Uterus (tissue), 2 donors: ENCODE results near the gene SLC38A5.

Experiments
- POLR2A ChIP-seq, 2 donors: fragments of 450-650 bp; IDR thresholded peaks; one replicate each; pipeline ENCODE4 v1.6.1; 2016; ENCODE audit warnings: antibody characterized with exemption in 2 of 2, mild to moderate bottlenecking in 1 of 2, moderate library complexity in 1 of 2
- TF ChIP-seq, protein P1 (sequence below), 4 experiments: fragments of 200-600 bp in 2 of 4; fragments of 450-650 bp in 2 of 4; sonication (generic) in 2 of 4; IDR thresholded peaks; one replicate each; pipeline ENCODE4 v1.5.1; 2016 to 2019; ENCODE audit warnings: antibody characterized with exemption in 4 of 4, mild to moderate bottlenecking in 2 of 4, moderate library complexity in 1 of 4

DNA sequence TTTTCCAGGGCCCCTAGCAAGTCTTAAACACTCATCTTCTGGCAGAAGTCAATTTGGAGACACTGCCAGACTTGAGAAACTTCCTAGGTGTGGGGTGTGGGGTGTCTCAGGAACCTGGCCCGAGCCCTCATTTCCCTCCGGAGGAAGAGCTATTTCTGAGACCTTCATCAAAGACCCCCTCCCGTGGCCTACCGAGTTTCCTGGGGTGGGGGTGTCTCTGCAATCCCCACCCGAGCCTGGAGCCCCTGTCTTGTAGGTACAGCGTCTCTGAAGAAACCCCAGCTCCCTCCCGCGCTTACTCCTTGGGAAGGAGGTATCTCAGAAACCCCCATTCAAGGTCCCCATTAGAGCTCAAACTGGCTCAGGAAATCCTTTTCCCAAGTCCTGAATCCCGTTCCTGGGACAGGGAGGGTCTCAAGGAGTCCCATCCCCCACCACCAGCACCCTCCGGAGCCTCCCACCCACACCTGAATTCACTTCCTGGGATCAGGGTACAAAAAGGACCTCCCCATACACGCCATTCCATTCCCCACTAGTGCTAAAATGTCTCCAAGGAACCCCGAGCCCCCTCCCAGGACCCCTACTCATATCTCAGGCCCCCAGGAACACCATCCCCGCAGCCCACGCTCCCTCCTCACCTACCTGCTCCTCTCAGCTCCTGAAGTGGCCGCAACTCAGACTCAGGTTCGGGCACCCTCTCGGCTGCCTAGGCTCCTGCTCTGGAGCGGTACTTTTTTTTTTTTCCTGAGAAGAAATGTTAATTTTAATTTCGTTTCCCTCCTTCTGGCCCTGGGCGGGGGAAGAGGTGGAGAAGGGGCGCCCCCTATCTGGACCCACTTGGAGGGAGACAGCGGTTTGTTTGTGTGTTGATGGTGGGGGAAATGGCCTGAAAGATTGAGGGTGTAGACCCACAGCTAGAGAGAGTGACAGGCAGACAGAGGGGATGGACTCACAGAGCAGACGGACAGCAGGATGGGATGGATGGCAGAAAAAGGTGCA is 1.1 kb downstream of the SLC38A5 start:
- TF ChIP-seq, protein P1, sequence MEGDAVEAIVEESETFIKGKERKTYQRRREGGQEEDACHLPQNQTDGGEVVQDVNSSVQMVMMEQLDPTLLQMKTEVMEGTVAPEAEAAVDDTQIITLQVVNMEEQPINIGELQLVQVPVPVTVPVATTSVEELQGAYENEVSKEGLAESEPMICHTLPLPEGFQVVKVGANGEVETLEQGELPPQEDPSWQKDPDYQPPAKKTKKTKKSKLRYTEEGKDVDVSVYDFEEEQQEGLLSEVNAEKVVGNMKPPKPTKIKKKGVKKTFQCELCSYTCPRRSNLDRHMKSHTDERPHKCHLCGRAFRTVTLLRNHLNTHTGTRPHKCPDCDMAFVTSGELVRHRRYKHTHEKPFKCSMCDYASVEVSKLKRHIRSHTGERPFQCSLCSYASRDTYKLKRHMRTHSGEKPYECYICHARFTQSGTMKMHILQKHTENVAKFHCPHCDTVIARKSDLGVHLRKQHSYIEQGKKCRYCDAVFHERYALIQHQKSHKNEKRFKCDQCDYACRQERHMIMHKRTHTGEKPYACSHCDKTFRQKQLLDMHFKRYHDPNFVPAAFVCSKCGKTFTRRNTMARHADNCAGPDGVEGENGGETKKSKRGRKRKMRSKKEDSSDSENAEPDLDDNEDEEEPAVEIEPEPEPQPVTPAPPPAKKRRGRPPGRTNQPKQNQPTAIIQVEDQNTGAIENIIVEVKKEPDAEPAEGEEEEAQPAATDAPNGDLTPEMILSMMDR (IDR thresholded peaks at IDR 0.05), result no peak
- TF ChIP-seq POLR2A (IDR thresholded peaks at IDR 0.05), result no peak
